HUES64 (cell line): ENCODE data around the gene MINDY4.

ENCODE experiments used
- H3K27ac ChIP-seq: 2 replicates; pipeline ENCODE4 v1.7.0; 2013; ENCODE audit warnings: low read depth, low read length, inconsistent platforms
- H3K27me3 ChIP-seq: 2 replicates; pipeline ENCODE4 v1.6.1; 2013; ENCODE audit warnings: mild to moderate bottlenecking, low read length; ENCODE audit not compliant: insufficient read depth
- H3K36me3 ChIP-seq: 2 replicates; pipeline ENCODE4 v1.6.1; 2013; ENCODE audit warnings: mild to moderate bottlenecking, low read length; ENCODE audit not compliant: insufficient read depth
- H3K4me1 ChIP-seq: 2 replicates; pipeline ENCODE4 v1.6.1; 2013; ENCODE audit warnings: mild to moderate bottlenecking, low read length, moderate library complexity; ENCODE audit not compliant: insufficient read depth
- H3K4me3 ChIP-seq: 2 replicates; pipeline ENCODE4 v1.5.1; 2013; ENCODE audit warnings: mild to moderate bottlenecking, low read length, moderate library complexity
- H3K9ac ChIP-seq: 2 replicates; pipeline ENCODE4 v1.6.1; 2013; ENCODE audit warnings: mild to moderate bottlenecking, low read depth, low read length
- H3K9me3 ChIP-seq: 2 replicates; pipeline ENCODE4 v1.6.1; 2013; ENCODE audit warnings: low read depth, low read length; ENCODE audit not compliant: insufficient read depth
- WGBS: fragments of 150-250, 120-280 bp; methylation state at CpG from one replicate; pipeline ENCODE4 v1.1.7; 2013; ENCODE audit warnings: missing lambda C conversion rate; 5-methylcytosine and 5-hydroxymethylcytosine counted together

The MINDY4 gene

GRCh38 chr7:30899630-30900029 is 128.4 kb downstream of the MINDY4 start:
- no peaks in the 10 kb centered on the region for H3K4me1 ChIP-seq
- no peaks in the 10 kb centered on the region for H3K27me3 ChIP-seq
- no peaks in the 10 kb centered on the region for H3K9me3 ChIP-seq
- no peak overlapping the region for H3K27ac ChIP-seq
- H3K4me3 ChIP-seq = no peak overlapping the region
- H3K36me3 ChIP-seq = no peaks in the 10 kb centered on the region
- H3K9ac ChIP-seq = no peak overlapping the region
- 89% methylated on average over 5 of the region's 6 CpGs for WGBS

- H3K4me1 ChIP-seq = no peaks in the 10 kb centered on the region
- H3K27ac ChIP-seq = no peak overlapping the region
- no peak overlapping the region for H3K4me3 ChIP-seq
- no peaks in the 10 kb centered on the region for H3K36me3 ChIP-seq
- WGBS = 89% methylated on average over 9 of the region's 9 CpGs
- H3K27me3 ChIP-seq = no peaks in the 10 kb centered on the region
- no peaks in the 10 kb centered on the region for H3K9me3 ChIP-seq
- H3K9ac ChIP-seq = no peak overlapping the region
Observed at GRCh38 chr7:30900053-30900452, 128.8 kb downstream of the MINDY4 start.

GRCh38 chr7:30900803-30901362 is 129.7 kb downstream of the MINDY4 start:
- no peaks in the 10 kb centered on the region for H3K36me3 ChIP-seq
- H3K27me3 ChIP-seq = no peaks in the 10 kb centered on the region
- H3K9ac ChIP-seq = no peak overlapping the region
- no peaks in the 10 kb centered on the region for H3K4me1 ChIP-seq
- H3K4me3 ChIP-seq = no peak overlapping the region
- H3K9me3 ChIP-seq = no peaks in the 10 kb centered on the region
- H3K27ac ChIP-seq = no peak overlapping the region
- 88% methylated on average over 11 of the region's 11 CpGs for WGBS

GRCh38 chr7:30901856-30902255 is 130.6 kb downstream of the MINDY4 start:
- Histone ChIP-seq H3K9ac (no peak overlapping the region), H3K9me3 (no peaks in the 10 kb centered on the region)
- WGBS = 67% methylated on average over 2 of the region's 2 CpGs

GRCh38 chr7:30902466-30902865 is 131.2 kb downstream of the MINDY4 start:
- Histone ChIP-seq H3K9ac (no peak overlapping the region), H3K4me1 (no peaks in the 10 kb centered on the region), H3K9me3 (no peaks in the 10 kb centered on the region), H3K27ac (no peak overlapping the region), H3K27me3 (no peaks in the 10 kb centered on the region), H3K4me3 (no peak overlapping the region), H3K36me3 (no peaks in the 10 kb centered on the region)
- WGBS = 91% methylated on average over 11 of the region's 11 CpGs

More at GRCh38 chr7:30901856-30902255, 130.6 kb downstream of the MINDY4 start:
- H3K36me3 ChIP-seq = no peaks in the 10 kb centered on the region
- no peaks in the 10 kb centered on the region for H3K27me3 ChIP-seq
- no peak overlapping the region for H3K4me3 ChIP-seq
- H3K4me1 ChIP-seq = no peaks in the 10 kb centered on the region
- no peak overlapping the region for H3K27ac ChIP-seq

GRCh38 chr7:30903146-30903545 is 131.9 kb downstream of the MINDY4 start:
- 93% methylated on average over 8 of the region's 8 CpGs for WGBS
- no peaks in the 10 kb centered on the region for H3K9me3 ChIP-seq
- no peaks in the 10 kb centered on the region for H3K4me1 ChIP-seq
- no peaks in the 10 kb centered on the region for H3K36me3 ChIP-seq
- H3K27me3 ChIP-seq = no peaks in the 10 kb centered on the region
- H3K9ac ChIP-seq = no peak overlapping the region
- H3K27ac ChIP-seq = no peak overlapping the region
- H3K4me3 ChIP-seq = no peak overlapping the region

GRCh38 chr7:30904561-30904960 is 133.3 kb downstream of the MINDY4 start:
- Histone ChIP-seq H3K9ac (no peak overlapping the region), H3K27ac (no peak overlapping the region), H3K36me3 (no peaks in the 10 kb centered on the region), H3K27me3 (no peaks in the 10 kb centered on the region), H3K4me3 (no peak overlapping the region), H3K4me1 (no peaks in the 10 kb centered on the region), H3K9me3 (no peaks in the 10 kb centered on the region)
- 94% methylated on average over 9 of the region's 9 CpGs for WGBS

- 88% methylated on average over 15 of the region's 15 CpGs for WGBS
- H3K4me1 ChIP-seq = no peaks in the 10 kb centered on the region
- H3K9me3 ChIP-seq = no peaks in the 10 kb centered on the region
- H3K27ac ChIP-seq = no peak overlapping the region
- H3K9ac ChIP-seq = no peak overlapping the region
- H3K4me3 ChIP-seq = no peak overlapping the region
- H3K27me3 ChIP-seq = no peaks in the 10 kb centered on the region
- no peaks in the 10 kb centered on the region for H3K36me3 ChIP-seq
Observed at GRCh38 chr7:30905078-30906012, 134.1 kb downstream of the MINDY4 start.

- 91% methylated on average over 7 of the region's 7 CpGs for WGBS
- no peaks in the 10 kb centered on the region for H3K27me3 ChIP-seq
- no peaks in the 10 kb centered on the region for H3K4me1 ChIP-seq
- H3K9me3 ChIP-seq = no peaks in the 10 kb centered on the region
- H3K27ac ChIP-seq = no peak overlapping the region
- no peak overlapping the region for H3K4me3 ChIP-seq
- no peaks in the 10 kb centered on the region for H3K36me3 ChIP-seq
- H3K9ac ChIP-seq = no peak overlapping the region
Observed at GRCh38 chr7:30906014-30906413, 134.8 kb downstream of the MINDY4 start.

GRCh38 chr7:30906515-30907240 is 135.5 kb downstream of the MINDY4 start:
- Histone ChIP-seq H3K9me3 (no peaks in the 10 kb centered on the region), H3K36me3 (no peaks in the 10 kb centered on the region), H3K9ac (no peak overlapping the region), H3K27ac (no peak overlapping the region), H3K4me1 (no peaks in the 10 kb centered on the region), H3K27me3 (no peaks in the 10 kb centered on the region), H3K4me3 (no peak overlapping the region)
- 90% methylated on average over 11 of the region's 11 CpGs for WGBS
